MM.1S (cell line): ENCODE results near the gene TMEM147.

Source experiments
- DNase-seq: peaks from one replicate; pipeline ENCODE4 v3.0.0-alpha.2; 2015
- H2AFZ ChIP-seq: fragments of 300-600 bp; sonication (generic); 2 replicates; pipeline ENCODE4 v1.6.0; 2016; ENCODE audit warnings: antibody characterized with exemption, low read length
- H3F3A ChIP-seq: fragments of 300-600 bp; sonication (generic); 2 replicates; pipeline ENCODE4 v1.6.1; 2016; ENCODE audit warnings: mild to moderate bottlenecking, antibody characterized with exemption, low read length, moderate library complexity, mixed read lengths; ENCODE audit not compliant: insufficient read depth
- H3K27ac ChIP-seq: fragments of 300-600 bp; sonication (generic); 2 replicates; pipeline ENCODE4 v1.5.1; 2016; ENCODE audit warnings: mild to moderate bottlenecking, low read length
- H3K27me3 ChIP-seq: fragments of 300-600 bp; sonication (generic); replicated peaks from 2 replicates; pipeline ENCODE4 v1.6.0; 2016; ENCODE audit warnings: low read length; ENCODE audit not compliant: insufficient read depth
- H3K36me3 ChIP-seq: fragments of 300-600 bp; sonication (generic); replicated peaks from 2 replicates; pipeline ENCODE4 v1.6.1; 2016; ENCODE audit warnings: mild to moderate bottlenecking, low read length, mixed read lengths; ENCODE audit not compliant: insufficient read depth
- H3K4me1 ChIP-seq: fragments of 300-600 bp; sonication (generic); 2 replicates; pipeline ENCODE4 v1.6.1; 2016; ENCODE audit warnings: low read length, mixed read lengths
- H3K4me2 ChIP-seq: fragments of 300-600 bp; sonication (generic); 2 replicates; pipeline ENCODE4 v1.6.0; 2016; ENCODE audit warnings: low read depth, low read length
- H3K4me3 ChIP-seq: fragments of 300-600 bp; sonication (generic); 2 replicates; pipeline ENCODE4 v1.5.1; 2016; ENCODE audit warnings: low read length, mixed read lengths
- H3K79me2 ChIP-seq: fragments of 300-600 bp; sonication (generic); 2 replicates; pipeline ENCODE4 v1.6.1; 2016; ENCODE audit warnings: mixed run types, low read length, mixed read lengths
- H3K9ac ChIP-seq: fragments of 300-600 bp; sonication (generic); 2 replicates; pipeline ENCODE4 v1.6.1; 2016; ENCODE audit warnings: low read length, mixed read lengths
- H3K9me2 ChIP-seq: fragments of 300-600 bp; sonication (generic); replicated peaks from 2 replicates; pipeline ENCODE4 v1.6.1; 2016; ENCODE audit warnings: mild to moderate bottlenecking, low read length, mixed read lengths; ENCODE audit not compliant: insufficient read depth
- H3K9me3 ChIP-seq: fragments of 300-600 bp; sonication (generic); replicated peaks from 2 replicates; pipeline ENCODE4 v1.6.1; 2016; ENCODE audit warnings: mild to moderate bottlenecking, low read length, mixed read lengths; ENCODE audit not compliant: insufficient read depth
- H4K20me1 ChIP-seq: fragments of 300-600 bp; sonication (generic); 2 replicates; pipeline ENCODE4 v1.6.1; 2016; ENCODE audit warnings: mild to moderate bottlenecking, low read length, moderate library complexity, mixed read lengths; ENCODE audit not compliant: insufficient read depth
- EZH2 ChIP-seq: fragments of 300-600 bp; sonication (generic); optimal IDR thresholded peaks from 2 replicates; pipeline ENCODE3; 2017; ENCODE audit warnings: low read depth, mild to moderate bottlenecking, antibody characterized with exemption, low read length, mixed read lengths
- EZH2phosphoT487 ChIP-seq: fragments of 300-600 bp; sonication (generic); IDR thresholded peaks from 2 replicates; pipeline ENCODE4 v1.6.1; 2018; ENCODE audit warnings: antibody characterized with exemption, low read length
- TF ChIP-seq, protein P1 (sequence below): fragments of 300-600 bp; sonication (generic); IDR thresholded peaks from 2 replicates; pipeline ENCODE4 v1.5.1; 2016; ENCODE audit warnings: antibody characterized with exemption, low read length, mixed read lengths

Gene TMEM147

DNA sequence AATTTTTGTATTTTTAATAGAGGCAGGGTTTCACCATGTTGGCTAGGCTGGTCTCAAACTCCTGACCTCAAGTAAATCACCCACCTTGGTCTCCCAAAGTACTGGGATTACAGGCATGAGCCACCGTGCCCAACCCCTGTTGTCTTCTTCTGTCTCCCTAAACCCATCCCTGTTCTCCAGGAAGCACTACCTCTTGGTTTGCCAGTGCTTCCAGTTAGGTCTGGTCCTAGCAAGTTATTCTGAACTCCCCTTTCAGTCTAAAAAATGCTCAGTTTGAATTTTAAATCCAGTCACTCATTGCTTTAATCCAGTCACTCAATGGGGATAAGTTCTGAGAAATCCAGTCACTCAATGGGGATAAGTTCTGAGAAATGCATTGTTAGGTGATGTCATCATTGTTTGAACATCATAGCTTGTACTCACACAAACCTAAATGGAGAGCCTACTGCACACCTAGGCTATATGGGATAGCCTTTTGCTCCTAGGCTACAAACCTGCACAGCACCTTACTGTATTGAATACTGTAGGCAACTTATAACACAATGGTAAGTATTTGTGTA lies 26.1 kb downstream of the TMEM147 start:
- Histone ChIP-seq H3K4me1 (no peaks in the 10 kb centered on the region), H3K36me3 (no peaks in the 10 kb centered on the region), H4K20me1 (no peaks in the 10 kb centered on the region), H3K9me2 (no peaks in the 10 kb centered on the region), H3K4me2 (no peak overlapping the region), H3K9ac (no peak overlapping the region), H3F3A (no peaks in the 10 kb centered on the region), H3K27ac (no peak overlapping the region), H3K79me2 (no peaks in the 10 kb centered on the region), H3K9me3 (no peaks in the 10 kb centered on the region), H3K27me3 (peaks cover 78% of the 10 kb centered on the region), H2AFZ (no peak overlapping the region), H3K4me3 (no peak overlapping the region)
- no peak for DNase-seq
- TF ChIP-seq, protein P1, sequence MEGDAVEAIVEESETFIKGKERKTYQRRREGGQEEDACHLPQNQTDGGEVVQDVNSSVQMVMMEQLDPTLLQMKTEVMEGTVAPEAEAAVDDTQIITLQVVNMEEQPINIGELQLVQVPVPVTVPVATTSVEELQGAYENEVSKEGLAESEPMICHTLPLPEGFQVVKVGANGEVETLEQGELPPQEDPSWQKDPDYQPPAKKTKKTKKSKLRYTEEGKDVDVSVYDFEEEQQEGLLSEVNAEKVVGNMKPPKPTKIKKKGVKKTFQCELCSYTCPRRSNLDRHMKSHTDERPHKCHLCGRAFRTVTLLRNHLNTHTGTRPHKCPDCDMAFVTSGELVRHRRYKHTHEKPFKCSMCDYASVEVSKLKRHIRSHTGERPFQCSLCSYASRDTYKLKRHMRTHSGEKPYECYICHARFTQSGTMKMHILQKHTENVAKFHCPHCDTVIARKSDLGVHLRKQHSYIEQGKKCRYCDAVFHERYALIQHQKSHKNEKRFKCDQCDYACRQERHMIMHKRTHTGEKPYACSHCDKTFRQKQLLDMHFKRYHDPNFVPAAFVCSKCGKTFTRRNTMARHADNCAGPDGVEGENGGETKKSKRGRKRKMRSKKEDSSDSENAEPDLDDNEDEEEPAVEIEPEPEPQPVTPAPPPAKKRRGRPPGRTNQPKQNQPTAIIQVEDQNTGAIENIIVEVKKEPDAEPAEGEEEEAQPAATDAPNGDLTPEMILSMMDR: no peak
- TF ChIP-seq EZH2 (no peak), EZH2phosphoT487 (no peak)

DNA sequence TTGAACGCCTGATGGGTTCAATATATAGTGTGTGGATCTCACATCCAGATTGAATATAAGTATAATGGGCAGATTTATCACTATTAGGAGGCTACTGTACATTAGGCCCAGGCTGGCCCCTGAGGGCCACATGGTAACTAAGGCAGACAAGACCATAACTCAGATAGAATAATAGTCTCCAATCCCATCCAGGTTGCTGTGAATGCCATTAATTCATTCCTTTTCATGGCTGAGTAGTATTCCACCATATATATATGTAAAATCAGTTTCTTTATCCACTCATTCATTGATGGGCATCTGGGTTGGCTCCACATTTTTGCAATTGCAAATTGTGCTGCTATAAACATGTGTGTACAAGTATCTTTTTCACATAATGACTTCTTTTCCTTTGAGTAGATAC lies 32.5 kb downstream of the TMEM147 start:
- Histone ChIP-seq H3F3A (no peaks in the 10 kb centered on the region), H3K79me2 (no peaks in the 10 kb centered on the region), H3K9me3 (no peaks in the 10 kb centered on the region), H2AFZ (no peak overlapping the region), H3K4me3 (no peak overlapping the region), H3K27me3 (peaks cover 61% of the 10 kb centered on the region), H3K4me2 (no peak overlapping the region), H3K27ac (no peak overlapping the region), H3K9ac (no peak overlapping the region), H3K36me3 (no peaks in the 10 kb centered on the region), H3K4me1 (peaks cover 9% of the 10 kb centered on the region), H4K20me1 (no peaks in the 10 kb centered on the region), H3K9me2 (no peaks in the 10 kb centered on the region)
- DNase-seq: no peak
- no peak for TF ChIP-seq EZH2phosphoT487
- TF ChIP-seq, protein P1: no peak
- TF ChIP-seq EZH2: no peak

DNA sequence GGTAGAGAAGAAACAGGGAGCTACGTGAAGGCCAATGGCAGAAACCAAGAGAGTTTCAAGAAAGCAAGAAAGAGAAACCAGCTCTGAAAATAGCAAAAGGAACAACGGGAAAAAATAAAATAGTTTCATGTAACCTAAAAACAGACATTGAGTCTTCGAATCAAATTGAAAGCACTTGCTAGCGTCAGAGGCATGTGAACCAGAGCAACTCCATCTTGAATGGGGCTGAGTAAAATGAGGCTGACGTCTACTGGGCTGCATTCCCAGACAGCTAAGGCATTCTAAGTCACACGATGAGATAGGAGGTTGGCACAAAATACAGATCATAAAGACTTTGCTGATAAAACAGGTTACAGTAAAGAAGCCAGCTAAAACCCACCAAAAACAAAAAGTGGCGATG lies 33.3 kb downstream of the TMEM147 start:
- Histone ChIP-seq H3K9me3 (no peaks in the 10 kb centered on the region), H3K9ac (no peak overlapping the region), H4K20me1 (no peaks in the 10 kb centered on the region), H3F3A (no peaks in the 10 kb centered on the region), H2AFZ (peak overlapping the region; percentile 11; the same call in 1 of the 2 replicates), H3K79me2 (no peaks in the 10 kb centered on the region), H3K4me1 (peaks cover 9% of the 10 kb centered on the region), H3K27me3 (peaks cover 62% of the 10 kb centered on the region), H3K36me3 (no peaks in the 10 kb centered on the region), H3K27ac (no peak overlapping the region), H3K9me2 (no peaks in the 10 kb centered on the region), H3K4me2 (peak overlapping the region; percentile 42), H3K4me3 (no peak overlapping the region)
- no peak for TF ChIP-seq EZH2phosphoT487
- TF ChIP-seq, protein P1: no peak
- TF ChIP-seq EZH2: no peak
- no peak for DNase-seq
